ENCODE measurements around the gene DDX42. TPM values are rescaled to one million over a fixed set of nuclear protein-coding genes. Genes with fewer than 3 reads are reported as not detected.
A peak's percentile ranks its signal among the peaks of the same experiment; 100 is the strongest.

The DDX42 gene
- total and polyA plus RNA-seq, 9 of the 15 experiments (the other 6 are each of a cell fraction or from before 2014, with no cell fraction given), result 16.5 to 149 (median 87.6) TPM

DNA sequence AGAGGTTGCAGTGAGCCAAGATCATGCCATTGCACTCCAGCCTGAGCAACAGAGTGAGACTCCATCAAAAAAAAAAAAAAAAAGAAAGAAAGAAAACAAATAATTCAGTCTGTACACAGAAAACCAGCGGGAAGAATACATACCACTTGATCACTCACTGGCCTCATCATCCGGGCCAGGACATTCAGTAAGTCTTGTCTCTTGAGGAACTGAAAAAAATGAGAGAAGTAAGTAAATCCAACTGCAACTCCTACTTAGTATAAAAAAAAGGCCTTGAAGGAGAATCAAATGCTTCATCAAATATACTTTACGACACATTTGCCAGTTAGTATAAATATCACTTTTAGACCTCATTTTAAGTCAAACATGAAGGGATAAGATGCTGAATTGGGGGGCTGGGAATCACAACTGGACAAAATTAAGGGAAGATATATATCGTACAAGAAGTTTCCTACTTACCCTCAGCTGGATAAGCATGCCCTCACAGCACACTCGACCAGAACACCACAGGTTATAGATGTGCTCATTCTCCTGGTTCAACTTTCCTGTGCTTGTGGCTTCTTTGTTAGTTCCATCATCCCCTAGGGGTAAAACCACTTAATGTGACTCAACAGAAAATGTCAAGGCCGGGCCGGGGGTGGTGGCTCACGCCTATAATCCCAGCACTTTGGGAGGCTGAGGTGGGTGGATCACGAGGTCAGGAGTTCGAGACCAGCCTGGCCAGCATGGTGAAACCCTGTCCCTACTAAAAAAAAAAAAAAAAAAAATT lies 13.0 kb upstream of the DDX42 start:
- Histone ChIP-seq H3K27ac (ENCODE audit: extremely low read depth, low read depth, low read length) (no peak overlapping the region), H3K36me3 (ENCODE audit: control insufficient read depth, insufficient read depth, low read length) (peaks cover 91% of the 10 kb centered on the region), H4K20me1 (replicated peaks; ENCODE audit: control insufficient read depth, insufficient read depth, low read length) (0 out of 2 replicates have a peak, but pooled peaks cover 3% of the 10 kb centered on the region), H3K4me3 (no peak overlapping the region), H3K9me1 (ENCODE audit: control insufficient read depth, insufficient read depth, low read length) (no peaks in the 10 kb centered on the region), H3K4me2 (ENCODE audit: insufficient read depth, low read length) (no peak overlapping the region), H3K9ac (ENCODE audit: insufficient read depth in 1 of 2, low read depth in 2 of 2, low read length in 2 of 2) (no peak overlapping the region), H3K27me3 (ENCODE audit: control insufficient read depth in 2 of 2, insufficient read depth in 2 of 2, low read length in 2 of 2) (no peaks in the 10 kb centered on the region), H2AFZ (ENCODE audit: low read depth, low read length) (no peak overlapping the region), H3K79me2 (ENCODE audit: control insufficient read depth, insufficient read depth, low read length) (peaks cover 26% of the 10 kb centered on the region), H3K4me1 (replicated peaks in 1 of 2; ENCODE audit: control insufficient read depth in 2 of 2, insufficient read depth in 2 of 2, low read length in 2 of 2) (no peaks in the 10 kb centered on the region), H3K9me3 (replicated peaks; ENCODE audit: control insufficient read depth, insufficient read depth, low read depth, low read length) (no peaks in the 10 kb centered on the region)
- FAIRE-seq (no peak), DNase-seq (ENCODE audit: extremely low read depth in 1 of 4, low spot score in 3 of 4) (no peak), ATAC-seq (no peak)
- intact Hi-C loops (cut with micrococcal nuclease) (no loop called here), in situ Hi-C loops (cut with MboI) (no loop called here)
- POLR2A ChIA-PET, result interaction anchor here (0.8 to 3.4 kb wide), 3 partner anchors 11 to 18 kb away, joined by 3 to 23 read pairs (median 15); partner anchors contain the start of genes CCDC47 and DDX42
- CTCF ChIA-PET (ENCODE audit: low intra/inter-chr PET ratio), result no interaction called here
- TF ChIP-seq EGR1 (conservative IDR thresholded peaks at IDR 0.05) (peak; percentile 46; the same call in 1 of the 2 replicates), HCFC1 (IDR thresholded peaks at IDR 0.05; ENCODE audit: low read depth, low read length) (no peak), FIP1L1 (IDR thresholded peaks at IDR 0.05; ENCODE audit: low read depth, low read length, poor library complexity, severe bottlenecking) (no peak), CEBPB (tag; IDR thresholded peaks at IDR 0.05) (no peak)
- no TSS peak for BruUV-seq (replicated peaks)
- WGBS (ENCODE audit: insufficient coverage, low coverage, missing lambda C conversion rate), result 87% methylated on average over 8 of the region's 10 CpGs
